ENCODE data around the gene MDFI.

DNA sequence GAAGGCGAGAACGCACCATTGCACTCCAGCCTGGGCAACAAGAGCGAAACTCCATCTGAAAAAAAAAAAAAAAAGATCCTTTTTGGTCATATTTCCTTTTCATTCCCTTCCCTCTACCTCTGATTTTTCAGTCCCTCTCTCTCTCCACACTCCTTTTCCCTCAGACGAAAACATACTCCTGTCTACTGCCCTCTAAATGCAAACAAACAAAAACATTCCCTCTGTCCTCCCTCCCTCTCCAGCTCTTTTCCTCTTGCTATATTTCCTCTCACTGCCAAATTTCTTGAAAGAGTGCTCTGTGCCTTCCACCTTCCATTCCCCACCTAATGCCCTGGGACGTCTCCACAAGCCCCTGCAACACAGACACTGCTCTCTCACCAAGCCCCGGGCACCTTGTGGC lies 14.9 kb upstream of the MDFI start:
- no peak for TF ChIP-seq EZH2 (IDR thresholded peaks at IDR 0.05; ENCODE audit: borderline replicate concordance, insufficient read depth, low read length, poor library complexity, severe bottlenecking)
- no peak for TF ChIP-seq POLR2AphosphoS5 (IDR thresholded peaks at IDR 0.05)
- TF ChIP-seq, protein P1, sequence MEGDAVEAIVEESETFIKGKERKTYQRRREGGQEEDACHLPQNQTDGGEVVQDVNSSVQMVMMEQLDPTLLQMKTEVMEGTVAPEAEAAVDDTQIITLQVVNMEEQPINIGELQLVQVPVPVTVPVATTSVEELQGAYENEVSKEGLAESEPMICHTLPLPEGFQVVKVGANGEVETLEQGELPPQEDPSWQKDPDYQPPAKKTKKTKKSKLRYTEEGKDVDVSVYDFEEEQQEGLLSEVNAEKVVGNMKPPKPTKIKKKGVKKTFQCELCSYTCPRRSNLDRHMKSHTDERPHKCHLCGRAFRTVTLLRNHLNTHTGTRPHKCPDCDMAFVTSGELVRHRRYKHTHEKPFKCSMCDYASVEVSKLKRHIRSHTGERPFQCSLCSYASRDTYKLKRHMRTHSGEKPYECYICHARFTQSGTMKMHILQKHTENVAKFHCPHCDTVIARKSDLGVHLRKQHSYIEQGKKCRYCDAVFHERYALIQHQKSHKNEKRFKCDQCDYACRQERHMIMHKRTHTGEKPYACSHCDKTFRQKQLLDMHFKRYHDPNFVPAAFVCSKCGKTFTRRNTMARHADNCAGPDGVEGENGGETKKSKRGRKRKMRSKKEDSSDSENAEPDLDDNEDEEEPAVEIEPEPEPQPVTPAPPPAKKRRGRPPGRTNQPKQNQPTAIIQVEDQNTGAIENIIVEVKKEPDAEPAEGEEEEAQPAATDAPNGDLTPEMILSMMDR (IDR thresholded peaks at IDR 0.05; ENCODE audit: poor library complexity, severe bottlenecking), result no peak
- TF ChIP-seq RAD21 (conservative IDR thresholded peaks at IDR 0.05), result no peak
- TF ChIP-seq SMC3 (conservative IDR thresholded peaks at IDR 0.05; ENCODE audit: poor library complexity), result no peak
- TF ChIP-seq TAF1 (IDR thresholded peaks at IDR 0.05; ENCODE audit: low read depth), result no peak
- TF ChIP-seq, protein P2, sequence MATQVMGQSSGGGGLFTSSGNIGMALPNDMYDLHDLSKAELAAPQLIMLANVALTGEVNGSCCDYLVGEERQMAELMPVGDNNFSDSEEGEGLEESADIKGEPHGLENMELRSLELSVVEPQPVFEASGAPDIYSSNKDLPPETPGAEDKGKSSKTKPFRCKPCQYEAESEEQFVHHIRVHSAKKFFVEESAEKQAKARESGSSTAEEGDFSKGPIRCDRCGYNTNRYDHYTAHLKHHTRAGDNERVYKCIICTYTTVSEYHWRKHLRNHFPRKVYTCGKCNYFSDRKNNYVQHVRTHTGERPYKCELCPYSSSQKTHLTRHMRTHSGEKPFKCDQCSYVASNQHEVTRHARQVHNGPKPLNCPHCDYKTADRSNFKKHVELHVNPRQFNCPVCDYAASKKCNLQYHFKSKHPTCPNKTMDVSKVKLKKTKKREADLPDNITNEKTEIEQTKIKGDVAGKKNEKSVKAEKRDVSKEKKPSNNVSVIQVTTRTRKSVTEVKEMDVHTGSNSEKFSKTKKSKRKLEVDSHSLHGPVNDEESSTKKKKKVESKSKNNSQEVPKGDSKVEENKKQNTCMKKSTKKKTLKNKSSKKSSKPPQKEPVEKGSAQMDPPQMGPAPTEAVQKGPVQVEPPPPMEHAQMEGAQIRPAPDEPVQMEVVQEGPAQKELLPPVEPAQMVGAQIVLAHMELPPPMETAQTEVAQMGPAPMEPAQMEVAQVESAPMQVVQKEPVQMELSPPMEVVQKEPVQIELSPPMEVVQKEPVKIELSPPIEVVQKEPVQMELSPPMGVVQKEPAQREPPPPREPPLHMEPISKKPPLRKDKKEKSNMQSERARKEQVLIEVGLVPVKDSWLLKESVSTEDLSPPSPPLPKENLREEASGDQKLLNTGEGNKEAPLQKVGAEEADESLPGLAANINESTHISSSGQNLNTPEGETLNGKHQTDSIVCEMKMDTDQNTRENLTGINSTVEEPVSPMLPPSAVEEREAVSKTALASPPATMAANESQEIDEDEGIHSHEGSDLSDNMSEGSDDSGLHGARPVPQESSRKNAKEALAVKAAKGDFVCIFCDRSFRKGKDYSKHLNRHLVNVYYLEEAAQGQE (IDR thresholded peaks at IDR 0.05; ENCODE audit: borderline replicate concordance), result no peak
- no peak for TF ChIP-seq MXI1 (conservative IDR thresholded peaks at IDR 0.05; ENCODE audit: poor library complexity, severe bottlenecking)

Data from neural cell (in vitro differentiated cells).